BLaER1 treated with 17β-estradiol and CSF1 and Interleukin-3, amounts not matched to agents 10 nM and 100 nM (cell line): ENCODE results near the gene CD7.

Experiments used
- H3K27ac ChIP-seq, 11 experiments: shearing (Covaris generic); formaldehyde crosslinking; 2 replicates each; pipeline ENCODE4 v1.8.1; 2022
- H3K27me3 ChIP-seq, 11 experiments: shearing (Covaris generic); formaldehyde crosslinking; 2 replicates each; pipeline ENCODE4 v1.8.1; 2022
- H3K36me3 ChIP-seq, 11 experiments: shearing (Covaris generic); formaldehyde crosslinking; 2 replicates each; pipeline ENCODE4 v1.8.1; 2022
- H3K4me1 ChIP-seq, 10 experiments: shearing (Covaris generic); formaldehyde crosslinking; 2 replicates each; pipeline ENCODE4 v1.8.1; 2022
- H3K4me2 ChIP-seq, 11 experiments: shearing (Covaris generic); formaldehyde crosslinking; 2 replicates each; pipeline ENCODE4 v1.8.1; 2022
- H3K4me3 ChIP-seq, 10 experiments: shearing (Covaris generic); formaldehyde crosslinking; 2 replicates each; pipeline ENCODE4 v1.8.1; 2022
- H3K9ac ChIP-seq, 11 experiments: shearing (Covaris generic); formaldehyde crosslinking; 2 replicates each; pipeline ENCODE4 v1.8.1; 2022
- H3K9me3 ChIP-seq, 11 experiments: shearing (Covaris generic); formaldehyde crosslinking; replicated peaks in 1 of 11; 2 replicates each; pipeline ENCODE4 v1.8.1; 2022
- H4K20me1 ChIP-seq, 11 experiments: shearing (Covaris generic); formaldehyde crosslinking; 2 replicates each; pipeline ENCODE4 v1.8.1; 2022
- Cebpa-rat ChIP-seq, 11 experiments: shearing (Covaris generic); IDR thresholded peaks; 2 replicates each; pipeline ENCODE4 v1.8.1; 2022

CD7 gene

GRCh38 chr17:82316651-82317393 is 586 bp downstream of the CD7 start:
- Histone ChIP-seq H3K9ac (no peak overlapping the region; a peak in 1 of 22 replicates), H3K9me3 (peaks cover 0 to 21% (median 15%) of the 10 kb centered on the region in 11 experiments; a peak in 14 of 22 replicates), H3K4me2 (peak overlapping the region in 9 of 11 experiments; percentile 10 to 82 (median 75); a peak in 15 of 22 replicates), H3K27me3 (peaks cover 27 to 54% (median 48%) of the 10 kb centered on the region in 11 experiments), H3K27ac (no peak overlapping the region; a peak in 1 of 22 replicates), H4K20me1 (peaks cover 0 to 43% (median 0%) of the 10 kb centered on the region in 11 experiments; a peak in 8 of 22 replicates), H3K4me1 (peaks cover 21 to 44% (median 35%) of the 10 kb centered on the region in 10 experiments; a peak in 19 of 20 replicates), H3K4me3 (no peak overlapping the region), H3K36me3 (no peaks in the 10 kb centered on the region)
- no peak for TF ChIP-seq Cebpa-rat (IDR thresholded peaks at IDR 0.05)

DNA sequence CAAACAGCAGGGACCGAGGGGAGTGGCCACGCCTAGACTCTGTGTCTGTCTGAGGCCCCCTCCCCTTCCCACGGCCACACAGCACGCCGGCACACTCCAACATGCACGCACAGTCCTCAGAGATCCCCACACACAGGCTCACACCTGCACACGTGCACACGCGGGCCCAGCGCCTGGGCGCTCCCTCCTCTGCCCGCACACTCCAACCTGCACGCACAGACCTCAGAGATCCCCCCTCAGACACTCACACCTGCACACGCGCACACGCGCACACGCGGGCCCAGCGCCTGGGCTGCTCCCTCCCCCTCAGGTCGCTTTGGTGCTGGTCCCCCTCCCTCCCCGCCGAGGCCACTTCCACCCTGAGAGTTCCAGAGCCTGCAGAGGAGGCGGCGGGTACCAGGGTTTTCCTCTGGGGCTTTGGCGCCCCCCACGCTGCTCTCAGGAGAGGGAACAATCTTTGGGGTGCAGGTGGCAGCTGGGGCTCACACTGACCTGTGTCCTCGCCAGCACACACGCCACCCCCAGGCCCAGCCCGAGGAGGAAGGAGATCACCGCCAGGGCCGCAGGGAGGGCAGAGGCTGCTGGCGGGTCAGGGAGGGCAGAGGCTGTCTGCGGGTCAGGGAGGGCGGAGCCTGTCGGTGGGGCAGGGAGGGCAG is 1.6 kb downstream of the CD7 start:
- Histone ChIP-seq H3K36me3 (no peaks in the 10 kb centered on the region), H3K27ac (no peak overlapping the region)
- TF ChIP-seq Cebpa-rat (IDR thresholded peaks at IDR 0.05): no peak

GRCh38 chr17:82314727-82315605 is 2.4 kb downstream of the CD7 start:
- Histone ChIP-seq H3K9me3 (peaks cover 0 to 21% (median 15%) of the 10 kb centered on the region in 11 experiments; a peak in 14 of 22 replicates), H3K27me3 (peaks cover 23 to 42% (median 37%) of the 10 kb centered on the region in 11 experiments), H3K4me2 (peak overlapping the region; percentile 64 to 82 (median 74)), H4K20me1 (peaks cover 0 to 39% (median 0%) of the 10 kb centered on the region in 11 experiments; a peak in 4 of 22 replicates), H3K27ac (no peak overlapping the region), H3K4me3 (no peak overlapping the region; a peak in 1 of 20 replicates), H3K36me3 (no peaks in the 10 kb centered on the region), H3K4me1 (peaks cover 21 to 38% (median 34%) of the 10 kb centered on the region in 10 experiments; a peak in 19 of 20 replicates), H3K9ac (peak overlapping the region in 3 of 11 experiments; percentile 11 to 23 (median 17); a peak in 2 of 22 replicates)
- TF ChIP-seq Cebpa-rat (IDR thresholded peaks at IDR 0.05): no peak

More for the DNA sequence above, 1.6 kb downstream of the CD7 start:
- H3K27me3 ChIP-seq: peaks cover 23 to 44% (median 38%) of the 10 kb centered on the region in 11 experiments
- peaks cover 0 to 36% (median 0%) of the 10 kb centered on the region in 11 experiments; a peak in 4 of 22 replicates for H4K20me1 ChIP-seq
- peak overlapping the region in 3 of 11 experiments; percentile 11 to 26 (median 23); a peak in 2 of 22 replicates for H3K9ac ChIP-seq
- peaks cover 21 to 38% (median 34%) of the 10 kb centered on the region in 10 experiments; a peak in 19 of 20 replicates for H3K4me1 ChIP-seq
- peak overlapping the region; percentile 64 to 82 (median 74) for H3K4me2 ChIP-seq
- H3K4me3 ChIP-seq: peak overlapping the region in 1 of 10 experiments; percentile 29; a peak in 3 of 20 replicates
- peaks cover 0 to 21% (median 15%) of the 10 kb centered on the region in 11 experiments; a peak in 14 of 22 replicates for H3K9me3 ChIP-seq

DNA sequence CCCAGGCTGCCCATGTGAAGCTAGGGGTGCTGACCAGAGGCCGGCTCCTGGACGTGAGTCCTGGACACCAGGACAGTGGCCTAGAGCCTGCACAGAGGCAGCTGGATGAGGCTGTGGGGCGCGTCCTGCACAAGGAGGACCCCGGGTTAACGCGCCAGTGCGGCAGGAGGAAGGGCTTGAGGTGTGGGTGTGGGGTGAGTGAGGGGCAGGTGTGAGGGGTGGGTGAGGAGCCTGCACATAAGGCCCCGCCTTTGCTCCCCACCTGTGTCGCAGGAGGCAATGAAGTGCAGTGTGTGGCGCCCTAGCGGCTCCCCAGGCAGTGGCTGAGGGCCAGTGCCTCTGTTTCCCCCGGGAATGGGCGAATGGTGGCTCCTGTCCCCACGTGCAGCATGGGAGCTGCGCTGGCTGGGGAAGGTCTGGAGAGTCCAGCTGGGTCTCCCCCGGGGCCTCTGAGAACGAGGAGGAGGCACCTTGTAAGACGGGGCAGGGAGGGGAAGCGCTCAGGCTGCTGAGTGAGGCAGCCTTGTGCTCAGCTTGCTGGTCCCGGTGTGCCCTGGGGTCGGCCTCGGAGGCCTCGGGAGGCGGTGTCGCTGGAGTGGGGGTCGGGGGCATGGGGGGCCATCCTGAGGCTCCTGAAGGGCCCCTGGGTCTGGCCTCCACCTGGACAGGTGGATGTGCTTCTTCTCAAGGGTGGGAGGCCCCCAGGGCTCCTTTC is 3.2 kb downstream of the CD7 start:
- peaks cover 21 to 38% (median 34%) of the 10 kb centered on the region in 10 experiments; a peak in 19 of 20 replicates for H3K4me1 ChIP-seq
- no peak overlapping the region for H3K27ac ChIP-seq
- H3K9me3 ChIP-seq: peaks cover 0 to 14% (median 11%) of the 10 kb centered on the region in 11 experiments; a peak in 14 of 22 replicates
- peaks cover 23 to 42% (median 37%) of the 10 kb centered on the region in 11 experiments for H3K27me3 ChIP-seq
- H3K36me3 ChIP-seq: no peaks in the 10 kb centered on the region
- no peak overlapping the region for H3K4me3 ChIP-seq
- peak overlapping the region in 1 of 11 experiments; percentile 17; a peak in 1 of 22 replicates for H3K9ac ChIP-seq
- TF ChIP-seq Cebpa-rat (IDR thresholded peaks at IDR 0.05): no peak
- H3K4me2 ChIP-seq: peak overlapping the region; percentile 49 to 82 (median 68)
- peaks cover 0 to 39% (median 0%) of the 10 kb centered on the region in 11 experiments; a peak in 4 of 22 replicates for H4K20me1 ChIP-seq

GRCh38 chr17:82313195-82314011 is 4.0 kb downstream of the CD7 start:
- H3K27me3 ChIP-seq: peaks cover 23 to 42% (median 38%) of the 10 kb centered on the region in 11 experiments
- peaks cover 21 to 42% (median 34%) of the 10 kb centered on the region in 10 experiments; a peak in 19 of 20 replicates for H3K4me1 ChIP-seq
- no peaks in the 10 kb centered on the region for H3K36me3 ChIP-seq
- H3K27ac ChIP-seq: no peak overlapping the region
- H4K20me1 ChIP-seq: peaks cover 0 to 39% (median 0%) of the 10 kb centered on the region in 11 experiments; a peak in 4 of 22 replicates
- H3K4me3 ChIP-seq: no peak overlapping the region
- TF ChIP-seq Cebpa-rat (IDR thresholded peaks at IDR 0.05): no peak
- peaks cover 0 to 6% (median 4%) of the 10 kb centered on the region in 11 experiments; a peak in 11 of 22 replicates for H3K9me3 ChIP-seq
- peak overlapping the region in 1 of 11 experiments; percentile 64; a peak in 1 of 22 replicates for H3K4me2 ChIP-seq
- H3K9ac ChIP-seq: no peak overlapping the region

GRCh38 chr17:82311971-82312370 is 5.4 kb downstream of the CD7 start:
- no peaks in the 10 kb centered on the region for H3K36me3 ChIP-seq
- no peak overlapping the region for H3K4me2 ChIP-seq
- H3K4me1 ChIP-seq: peaks cover 21 to 36% (median 29%) of the 10 kb centered on the region in 10 experiments; a peak in 19 of 20 replicates
- H3K27me3 ChIP-seq: peaks cover 18 to 36% (median 32%) of the 10 kb centered on the region in 11 experiments
- no peaks in the 10 kb centered on the region for H3K9me3 ChIP-seq
- no peak overlapping the region for H3K27ac ChIP-seq
- H4K20me1 ChIP-seq: peaks cover 0 to 32% (median 0%) of the 10 kb centered on the region in 11 experiments; a peak in 3 of 22 replicates
- no peak for TF ChIP-seq Cebpa-rat (IDR thresholded peaks at IDR 0.05)
- H3K4me3 ChIP-seq: no peak overlapping the region
- H3K9ac ChIP-seq: no peak overlapping the region

DNA sequence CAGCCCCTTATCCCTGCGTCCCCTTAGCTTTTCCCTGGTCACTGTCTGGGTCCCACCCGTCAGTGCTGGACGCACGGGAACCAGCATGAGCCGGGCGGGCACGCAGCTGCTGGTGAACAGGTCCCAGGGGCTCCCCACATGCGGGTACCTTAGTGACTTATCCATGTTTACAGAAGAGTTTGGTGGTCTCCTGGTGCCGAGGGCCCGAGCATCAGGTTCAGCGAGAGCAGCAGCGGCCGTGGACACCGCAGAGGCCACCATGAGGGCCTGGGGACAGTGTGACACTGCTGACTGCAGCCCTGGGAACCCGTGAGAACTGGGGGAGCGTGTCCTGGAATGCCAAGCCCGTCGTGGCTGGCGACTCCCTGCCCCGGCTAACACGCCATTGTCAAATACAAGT is 6.5 kb downstream of the CD7 start:
- Histone ChIP-seq H3K4me2 (no peak overlapping the region), H3K27me3 (peaks cover 7 to 25% (median 21%) of the 10 kb centered on the region in 11 experiments), H3K9me3 (no peaks in the 10 kb centered on the region), H3K36me3 (no peaks in the 10 kb centered on the region), H4K20me1 (peaks cover 0 to 22% (median 0%) of the 10 kb centered on the region in 11 experiments; a peak in 3 of 22 replicates), H3K4me3 (no peak overlapping the region), H3K27ac (no peak overlapping the region), H3K4me1 (peaks cover 21 to 34% (median 29%) of the 10 kb centered on the region in 10 experiments; a peak in 19 of 20 replicates), H3K9ac (no peak overlapping the region)
- no peak for TF ChIP-seq Cebpa-rat (IDR thresholded peaks at IDR 0.05)
